SIG-M5 treated with dmso at 0.1 percent for 504 hours (cell line): ENCODE data around the gene RAB26.

ENCODE experiments used
- DNase-seq: peaks from one replicate; lab custom pipeline; 2025; ENCODE audit not compliant: unreplicated experiment; lab: John Stamatoyannopoulos, UW

The RAB26 gene

DNA sequence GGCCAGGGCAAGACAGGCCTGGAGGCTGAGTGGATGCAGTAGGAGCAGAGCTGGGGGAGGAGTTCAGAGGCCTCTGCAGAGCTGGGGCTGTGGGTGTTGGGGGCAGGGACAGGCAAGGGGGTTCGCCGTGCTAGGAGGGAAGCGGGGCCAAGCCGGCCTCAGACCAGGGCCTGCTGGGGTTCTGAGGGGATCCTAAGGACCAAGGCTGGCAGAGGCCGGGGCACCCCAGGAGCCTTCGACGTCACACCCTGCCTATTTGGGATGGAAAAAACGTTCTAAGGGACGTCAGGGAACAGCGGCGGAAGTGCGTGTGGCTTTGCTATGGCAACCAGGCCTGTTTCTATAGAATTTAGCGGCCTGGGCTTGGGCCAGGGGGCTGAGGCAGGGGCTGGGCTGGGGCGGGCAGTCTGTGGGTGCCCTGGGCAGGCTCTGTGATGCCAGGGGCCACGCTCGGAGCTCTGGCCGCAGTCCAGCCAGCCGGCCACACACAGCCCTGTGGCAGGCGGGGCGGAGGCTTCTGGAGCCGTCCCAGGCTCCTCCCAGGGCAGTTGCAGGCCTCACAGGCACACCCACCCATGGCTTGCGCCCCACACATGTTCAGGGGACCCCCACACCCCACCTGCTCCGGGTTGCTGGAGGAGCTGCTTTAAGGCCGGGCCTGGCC, 10.9 kb downstream of the RAB26 start:
- no peak for DNase-seq

DNA sequence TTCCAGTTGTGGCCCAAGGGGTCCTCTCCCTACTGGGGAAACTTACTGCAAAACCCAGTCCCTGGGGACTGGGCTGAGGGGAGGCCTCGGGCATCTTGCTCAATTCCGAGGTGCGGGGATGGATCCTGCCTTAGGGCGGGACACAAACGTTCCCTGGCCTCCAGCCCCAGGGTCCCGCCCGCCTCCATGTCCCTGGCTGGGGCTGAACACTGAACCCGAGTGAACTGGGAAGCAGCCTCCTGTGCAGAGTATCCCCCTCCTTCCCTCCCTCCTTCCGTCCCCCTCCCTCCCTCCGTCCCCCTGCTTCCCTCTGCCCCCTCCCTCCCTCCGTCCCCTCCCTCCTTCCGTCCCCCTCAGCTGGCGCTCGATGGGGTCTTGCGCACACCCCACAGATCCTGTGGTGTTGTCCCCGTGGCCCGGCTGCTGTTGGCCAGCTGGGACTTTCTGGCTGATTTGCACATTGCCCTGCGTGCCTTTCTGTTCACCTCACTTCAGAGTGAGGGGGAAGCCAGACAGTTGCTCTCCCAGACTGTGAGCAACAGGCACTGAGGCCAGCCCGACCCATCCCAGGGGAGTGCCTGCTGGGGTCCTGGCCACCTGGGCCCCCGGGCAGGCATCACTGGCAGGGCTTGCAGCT, 12.6 kb downstream of the RAB26 start:
- DNase-seq = no peak

DNA sequence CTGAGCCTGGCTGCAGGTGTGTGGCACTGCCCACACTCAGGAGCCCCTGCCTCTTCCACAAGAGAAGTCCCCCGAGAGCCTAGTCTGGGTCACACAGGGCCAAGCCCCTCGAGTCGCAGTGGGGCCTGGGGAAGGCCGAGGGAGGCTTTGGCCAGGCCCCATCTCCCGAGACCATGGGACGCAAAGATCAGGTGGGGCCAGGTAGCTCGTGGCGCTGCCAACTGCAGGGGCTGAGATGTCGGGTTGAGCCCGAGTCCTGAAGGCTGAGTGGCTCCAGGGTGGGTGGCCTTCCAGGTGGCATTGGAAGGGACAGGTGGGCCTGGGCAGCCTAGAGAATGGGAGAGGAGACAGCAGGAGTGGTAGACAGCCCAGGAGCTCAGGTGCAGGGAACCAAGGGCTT, 13.5 kb downstream of the RAB26 start:
- no peak for DNase-seq

DNA sequence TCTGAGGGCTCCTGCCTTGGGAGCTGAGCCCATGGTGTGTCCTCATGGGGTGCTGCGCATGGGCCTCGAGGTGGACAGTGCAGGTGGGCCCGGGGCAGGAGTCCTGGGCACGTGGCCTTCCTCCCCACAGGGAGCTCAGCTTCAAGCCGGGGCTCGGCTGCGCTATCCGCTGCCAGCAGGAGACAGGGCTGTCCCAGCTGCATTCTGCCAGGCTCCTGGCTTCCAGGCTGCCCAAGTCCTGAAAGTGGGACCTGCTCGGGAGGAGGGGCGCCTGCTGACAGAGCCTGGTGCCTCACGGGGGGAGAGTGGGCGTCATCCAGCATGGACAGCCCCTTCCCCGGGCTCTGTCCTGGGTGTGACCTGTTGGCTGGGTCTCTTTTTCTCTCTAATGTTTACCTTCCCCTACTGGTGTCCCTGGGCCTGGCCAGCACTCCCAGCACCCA, 14.3 kb downstream of the RAB26 start:
- no peak for DNase-seq

GRCh38 chr16:2163211-2163881, 14.9 kb downstream of the RAB26 start:
- no peak for DNase-seq

DNA sequence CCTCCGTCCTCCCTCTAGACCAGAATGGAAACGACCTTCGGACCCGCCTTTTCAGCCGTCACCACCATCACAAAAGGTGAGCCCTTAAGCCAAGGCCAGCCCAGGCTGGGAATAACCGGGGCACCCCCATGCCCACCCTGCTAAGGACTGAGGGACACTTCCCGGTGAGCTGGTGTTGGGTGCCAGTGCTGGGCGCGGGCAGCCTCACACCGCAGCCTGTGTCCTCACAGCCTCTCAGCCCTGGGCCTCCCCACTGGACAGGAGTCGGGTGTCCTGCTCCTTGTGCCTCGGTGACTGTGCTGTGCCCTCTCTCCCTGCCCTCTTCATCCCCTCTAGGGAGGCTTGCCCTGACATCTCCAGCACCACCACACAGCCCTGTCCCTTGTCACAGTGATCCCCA, 17.4 kb downstream of the RAB26 start:
- no peak for DNase-seq

GRCh38 chr16:2166263-2167067, 18.0 kb downstream of the RAB26 start:
- no peak for DNase-seq

DNA sequence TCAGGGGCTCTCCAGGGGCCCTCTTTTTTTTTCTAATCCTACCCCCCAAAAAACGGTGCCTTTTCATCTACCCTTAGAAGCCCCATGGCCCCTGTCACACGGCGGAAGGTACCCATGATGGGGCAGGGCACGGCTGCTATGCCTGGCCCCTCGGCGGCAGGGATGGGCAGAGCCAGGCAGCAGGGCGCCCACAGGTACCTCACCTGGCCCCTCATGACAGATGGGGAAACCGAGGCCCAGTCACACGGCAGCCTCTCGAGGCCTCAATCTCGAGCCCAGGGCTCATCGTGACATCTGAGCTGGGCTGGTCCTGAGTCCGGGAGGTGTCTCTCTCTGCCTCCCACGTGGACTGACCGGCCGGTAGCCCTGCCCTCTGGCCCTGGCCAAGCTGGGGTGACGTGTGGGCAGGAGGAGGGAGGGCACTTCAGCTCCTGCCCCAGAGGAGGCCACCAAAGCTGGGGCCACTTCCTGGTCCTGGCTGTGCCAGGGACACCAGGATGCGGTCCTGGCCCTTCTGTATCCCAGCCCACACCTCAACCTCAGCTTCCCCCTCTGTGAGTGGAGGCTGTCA, 18.7 kb downstream of the RAB26 start:
- DNase-seq = no peak

- no peak for DNase-seq
These were observed 21.7 kb downstream of the RAB26 start for GRCh38 chr16:2170080-2170479.

- no peak for DNase-seq
These were observed 22.4 kb downstream of the RAB26 start for GRCh38 chr16:2170587-2171435.

DNA sequence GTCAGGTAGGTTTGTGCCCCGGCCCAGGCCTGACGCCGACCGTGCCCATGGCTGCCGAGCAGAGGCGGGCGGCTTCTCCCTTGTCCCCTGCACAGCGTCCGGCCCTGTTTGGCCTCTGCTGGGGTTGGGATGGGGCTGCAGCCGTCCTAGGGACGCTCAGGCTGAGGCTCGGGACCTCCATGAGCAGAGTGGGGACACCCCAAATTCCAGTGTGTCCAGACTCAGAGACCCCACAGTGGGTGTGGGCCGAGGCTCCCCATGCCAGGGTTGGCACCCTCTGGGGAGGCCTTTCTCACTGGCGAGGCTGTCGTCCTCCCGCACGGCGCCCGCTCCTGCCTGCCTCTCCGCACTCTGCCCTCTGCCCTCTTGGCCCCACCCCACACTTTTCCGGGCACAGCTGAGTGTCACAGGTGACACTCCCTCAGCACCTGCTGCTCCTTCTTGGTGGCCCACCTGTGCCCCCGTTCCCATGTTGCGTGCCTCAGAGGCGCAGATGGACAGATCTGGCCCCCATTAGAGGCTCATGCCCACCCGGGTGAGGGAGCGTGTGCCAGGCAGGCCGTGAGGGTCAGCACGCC, 23.3 kb downstream of the RAB26 start:
- no peak for DNase-seq

- DNase-seq = no peak
These were observed 24.4 kb downstream of the RAB26 start for GRCh38 chr16:2172688-2173335.

DNA sequence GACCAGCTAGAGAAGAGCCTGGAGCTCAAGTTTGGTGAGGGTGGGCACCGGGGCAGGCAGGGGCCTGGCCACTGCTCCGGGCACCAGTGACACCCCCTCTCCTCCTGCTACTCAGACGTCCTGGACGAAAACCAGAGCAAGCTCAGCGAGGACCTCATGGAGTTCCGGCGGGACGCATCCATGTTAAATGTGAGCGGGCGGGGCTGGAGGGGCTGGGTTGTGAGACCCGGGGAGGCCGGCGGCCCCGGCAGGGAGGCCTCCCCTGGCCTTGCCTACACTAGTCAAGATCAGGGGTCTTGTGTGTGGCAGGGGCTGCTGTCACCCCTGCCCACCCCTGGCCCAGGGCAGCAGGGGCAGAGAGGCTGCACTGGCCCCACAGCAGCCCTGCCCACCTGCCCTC, 24.9 kb downstream of the RAB26 start:
- no peak for DNase-seq

DNA sequence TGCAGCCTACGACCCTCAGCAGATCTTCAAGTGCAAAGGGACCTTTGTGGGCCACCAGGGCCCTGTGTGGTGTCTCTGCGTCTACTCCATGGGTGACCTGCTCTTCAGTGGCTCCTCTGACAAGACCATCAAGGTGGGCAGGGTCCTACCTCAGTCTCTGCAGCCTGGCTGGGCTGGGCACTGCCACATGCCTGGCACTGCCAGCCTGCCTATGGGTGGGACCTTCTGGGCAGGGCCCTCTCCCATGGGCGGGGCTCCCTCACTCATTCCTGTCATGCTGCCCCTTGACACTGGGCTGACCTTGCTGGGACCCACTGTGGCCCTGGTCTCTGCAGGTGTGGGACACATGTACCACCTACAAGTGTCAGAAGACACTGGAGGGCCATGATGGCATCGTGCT, 25.5 kb downstream of the RAB26 start:
- DNase-seq = no peak

DNA sequence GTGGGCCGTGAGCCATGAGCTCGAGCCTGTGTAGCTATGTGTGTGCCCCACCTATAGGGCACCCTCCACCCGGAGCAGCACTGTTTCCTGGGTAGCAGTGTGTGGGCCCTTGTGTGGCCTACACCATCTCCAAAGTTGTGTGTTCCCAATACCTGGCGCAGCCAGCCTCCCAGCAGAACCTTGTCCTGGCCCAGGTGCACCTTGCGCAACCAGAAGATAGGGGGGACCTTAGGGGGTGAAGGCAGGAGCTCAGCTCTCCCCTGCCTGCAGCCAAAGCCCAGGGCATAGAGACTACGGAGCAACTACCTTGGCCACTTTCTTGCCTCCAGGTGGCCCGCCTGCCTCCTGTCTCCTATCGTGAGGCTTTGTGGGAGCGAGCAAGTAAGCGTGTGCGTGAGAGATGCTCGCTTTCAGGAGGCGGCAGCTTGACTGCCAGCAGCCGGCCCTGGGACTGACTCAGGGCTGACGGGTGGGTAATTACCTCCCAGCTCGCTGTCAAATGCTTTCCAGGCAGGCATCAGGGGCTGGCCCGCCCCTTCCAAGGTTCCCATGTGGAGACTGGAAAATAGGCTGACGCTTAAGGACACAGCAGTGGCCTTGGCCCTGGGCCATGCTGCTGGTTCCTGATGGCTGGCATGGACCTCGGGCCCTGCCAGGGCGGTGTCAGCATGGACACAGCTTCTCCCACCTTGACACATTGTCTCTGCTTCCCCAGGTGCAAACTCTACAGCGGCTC, 26.1 kb downstream of the RAB26 start:
- no peak for DNase-seq

DNA sequence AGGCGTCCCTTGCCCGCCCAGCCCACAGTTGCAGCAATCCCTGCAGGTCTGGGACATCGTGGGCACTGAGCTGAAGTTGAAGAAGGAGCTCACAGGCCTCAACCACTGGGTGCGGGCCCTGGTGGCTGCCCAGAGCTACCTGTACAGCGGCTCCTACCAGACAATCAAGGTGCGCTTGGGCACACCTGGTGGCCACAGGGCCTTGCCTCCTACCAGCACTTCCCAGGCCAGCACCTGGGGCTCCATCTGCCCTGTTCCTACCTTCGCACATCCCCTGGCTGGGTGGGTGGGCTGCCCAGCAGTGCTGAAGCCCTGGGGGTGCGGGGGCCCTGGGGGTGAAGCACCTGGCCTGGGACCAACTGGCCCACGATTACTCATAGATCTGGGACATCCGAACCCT, 27.0 kb downstream of the RAB26 start:
- DNase-seq = no peak

DNA sequence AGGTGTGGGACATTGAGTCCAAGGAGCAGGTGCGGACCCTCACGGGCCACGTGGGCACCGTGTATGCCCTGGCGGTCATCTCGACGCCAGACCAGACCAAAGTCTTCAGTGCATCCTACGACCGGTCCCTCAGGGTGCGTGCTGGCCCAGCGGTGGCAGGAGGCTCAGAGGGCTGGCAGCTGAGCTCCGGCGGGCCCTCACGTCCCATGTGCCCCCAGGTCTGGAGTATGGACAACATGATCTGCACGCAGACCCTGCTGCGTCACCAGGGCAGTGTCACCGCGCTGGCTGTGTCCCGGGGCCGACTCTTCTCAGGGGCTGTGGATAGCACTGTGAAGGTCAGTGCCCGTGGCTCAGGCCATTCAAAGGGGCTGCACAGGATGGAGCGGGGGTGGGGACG, 27.6 kb downstream of the RAB26 start:
- no peak for DNase-seq

GRCh38 chr16:2177101-2177500, 28.7 kb downstream of the RAB26 start:
- no peak for DNase-seq

DNA sequence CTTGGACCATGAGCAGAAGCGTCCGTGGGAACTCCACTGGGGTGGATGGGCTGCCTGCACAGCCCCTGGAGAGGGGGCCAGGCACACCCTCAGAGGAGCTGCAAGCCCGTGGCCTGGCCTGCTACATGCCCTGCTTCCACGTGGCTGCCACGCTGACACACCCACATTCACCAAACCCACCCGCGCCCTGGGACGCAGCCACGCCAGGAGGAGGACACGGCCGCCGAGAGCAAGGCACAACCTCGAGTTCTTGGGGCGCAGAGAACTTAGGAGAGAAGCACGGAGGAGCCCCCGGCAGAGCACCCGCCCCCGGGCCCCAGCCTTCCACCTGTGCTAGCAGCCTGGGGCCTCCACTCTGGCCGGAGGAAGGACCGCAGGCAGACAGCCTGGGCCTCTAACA, 29.1 kb downstream of the RAB26 start:
- no peak for DNase-seq
